DOHH2 (cell line): ENCODE measurements around the gene CNOT4.

Experiments
- H3F3A ChIP-seq: fragments of 200-600 bp; sonication (generic), shearing (Covaris generic); 2 replicates; pipeline ENCODE4 v1.6.0; 2016; ENCODE audit warnings: antibody characterized with exemption, mild to moderate bottlenecking; ENCODE audit not compliant: control insufficient read depth, insufficient read depth
- H3K27ac ChIP-seq: fragments of 200-600 bp; sonication (generic); 2 replicates; pipeline ENCODE4 v1.5.1; 2014; ENCODE audit warnings: low read depth, mild to moderate bottlenecking, low read length, moderate library complexity
- H3K27me3 ChIP-seq: fragments of 200-600 bp; sonication (generic); 2 replicates; pipeline ENCODE4 v1.6.1; 2014; ENCODE audit warnings: mild to moderate bottlenecking, low read length, mixed read lengths; ENCODE audit not compliant: control insufficient read depth
- H3K36me3 ChIP-seq: fragments of 200-600 bp; sonication (generic); 2 replicates; pipeline ENCODE4 v1.6.1; 2014; ENCODE audit warnings: mild to moderate bottlenecking, low read length, moderate library complexity, mixed read lengths; ENCODE audit not compliant: control insufficient read depth
- H3K4me1 ChIP-seq: fragments of 200-600 bp; sonication (generic); 2 replicates; pipeline ENCODE4 v1.6.1; 2014; ENCODE audit warnings: mild to moderate bottlenecking, low read length, mixed read lengths; ENCODE audit not compliant: control insufficient read depth
- H3K4me2 ChIP-seq: fragments of 200-600 bp; sonication (generic); 2 replicates; pipeline ENCODE4 v1.6.0; 2014; ENCODE audit warnings: mild to moderate bottlenecking, low read length, moderate library complexity
- H3K4me3 ChIP-seq: fragments of 200-600 bp; sonication (generic); 2 replicates; pipeline ENCODE4 v1.5.1; 2014; ENCODE audit warnings: mild to moderate bottlenecking, low read length, mixed read lengths
- H3K79me2 ChIP-seq: fragments of 200-600 bp; sonication (generic); 2 replicates; pipeline ENCODE4 v1.6.1; 2014; ENCODE audit warnings: mild to moderate bottlenecking, low read length, mixed read lengths; ENCODE audit not compliant: control insufficient read depth
- H3K9me2 ChIP-seq: fragments of 200-600 bp; sonication (generic); replicated peaks from 2 replicates; pipeline ENCODE4 v1.6.1; 2014; ENCODE audit warnings: mild to moderate bottlenecking, low read length, mixed read lengths; ENCODE audit not compliant: control insufficient read depth
- H3K9me3 ChIP-seq: fragments of 200-600 bp; sonication (generic); 2 replicates; pipeline ENCODE4 v1.6.1; 2014; ENCODE audit warnings: antibody characterized with exemption, low read length, mixed read lengths; ENCODE audit not compliant: control insufficient read depth, insufficient read depth
- H4K20me1 ChIP-seq: fragments of 200-600 bp; sonication (generic); 2 replicates; pipeline ENCODE4 v1.6.0; 2014; ENCODE audit warnings: low read depth, mild to moderate bottlenecking, antibody characterized with exemption, low read length, moderate library complexity; ENCODE audit not compliant: control insufficient read depth, insufficient read depth
- EZH2phosphoT487 ChIP-seq: fragments of 200-600 bp; sonication (generic); IDR thresholded peaks from 2 replicates; pipeline ENCODE4 v1.6.1; 2017; ENCODE audit warnings: borderline replicate concordance, mild to moderate bottlenecking, antibody characterized with exemption, low read length, moderate library complexity, mixed read lengths
- TF ChIP-seq, protein P1 (sequence below): fragments of 200-600 bp; sonication (generic); IDR thresholded peaks from one replicate; pipeline ENCODE4 v1.5.1; 2014; ENCODE audit warnings: antibody characterized with exemption, mild to moderate bottlenecking, low read depth, low read length; ENCODE audit not compliant: poor library complexity, severe bottlenecking

Gene CNOT4

DNA sequence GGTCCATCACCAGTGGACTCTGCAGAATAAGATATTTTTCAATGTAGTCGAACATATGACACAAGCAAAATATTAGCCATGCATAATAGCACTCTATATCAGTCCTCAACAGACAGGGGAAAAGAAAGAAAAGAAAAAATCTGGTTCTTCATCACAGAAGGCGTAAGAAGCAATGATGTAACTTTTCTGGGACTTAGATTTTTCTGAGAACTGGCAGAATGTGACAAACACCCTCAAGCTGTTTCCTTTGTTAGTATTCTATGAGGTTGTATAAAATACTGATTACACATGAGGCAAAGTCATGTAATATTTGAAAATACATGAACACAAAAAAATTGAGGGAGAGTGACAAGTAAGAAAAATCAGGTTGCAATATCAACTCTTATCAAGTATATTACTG, 84.9 kb downstream of the CNOT4 start:
- H3F3A ChIP-seq = no peaks in the 10 kb centered on the region
- H3K79me2 ChIP-seq = peaks cover 70% of the 10 kb centered on the region
- H3K9me3 ChIP-seq = no peaks in the 10 kb centered on the region
- no peaks in the 10 kb centered on the region for H3K27me3 ChIP-seq
- no peak for TF ChIP-seq EZH2phosphoT487
- TF ChIP-seq, protein P1, sequence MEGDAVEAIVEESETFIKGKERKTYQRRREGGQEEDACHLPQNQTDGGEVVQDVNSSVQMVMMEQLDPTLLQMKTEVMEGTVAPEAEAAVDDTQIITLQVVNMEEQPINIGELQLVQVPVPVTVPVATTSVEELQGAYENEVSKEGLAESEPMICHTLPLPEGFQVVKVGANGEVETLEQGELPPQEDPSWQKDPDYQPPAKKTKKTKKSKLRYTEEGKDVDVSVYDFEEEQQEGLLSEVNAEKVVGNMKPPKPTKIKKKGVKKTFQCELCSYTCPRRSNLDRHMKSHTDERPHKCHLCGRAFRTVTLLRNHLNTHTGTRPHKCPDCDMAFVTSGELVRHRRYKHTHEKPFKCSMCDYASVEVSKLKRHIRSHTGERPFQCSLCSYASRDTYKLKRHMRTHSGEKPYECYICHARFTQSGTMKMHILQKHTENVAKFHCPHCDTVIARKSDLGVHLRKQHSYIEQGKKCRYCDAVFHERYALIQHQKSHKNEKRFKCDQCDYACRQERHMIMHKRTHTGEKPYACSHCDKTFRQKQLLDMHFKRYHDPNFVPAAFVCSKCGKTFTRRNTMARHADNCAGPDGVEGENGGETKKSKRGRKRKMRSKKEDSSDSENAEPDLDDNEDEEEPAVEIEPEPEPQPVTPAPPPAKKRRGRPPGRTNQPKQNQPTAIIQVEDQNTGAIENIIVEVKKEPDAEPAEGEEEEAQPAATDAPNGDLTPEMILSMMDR = no peak
- H3K4me3 ChIP-seq = no peak overlapping the region
- 0 out of 2 replicates have a peak, but pooled peaks cover 5% of the 10 kb centered on the region for H4K20me1 ChIP-seq
- no peaks in the 10 kb centered on the region for H3K9me2 ChIP-seq
- H3K36me3 ChIP-seq = peaks cover 6% of the 10 kb centered on the region
- no peak overlapping the region for H3K4me2 ChIP-seq
- peaks cover 10% of the 10 kb centered on the region for H3K4me1 ChIP-seq
- no peak overlapping the region for H3K27ac ChIP-seq

DNA sequence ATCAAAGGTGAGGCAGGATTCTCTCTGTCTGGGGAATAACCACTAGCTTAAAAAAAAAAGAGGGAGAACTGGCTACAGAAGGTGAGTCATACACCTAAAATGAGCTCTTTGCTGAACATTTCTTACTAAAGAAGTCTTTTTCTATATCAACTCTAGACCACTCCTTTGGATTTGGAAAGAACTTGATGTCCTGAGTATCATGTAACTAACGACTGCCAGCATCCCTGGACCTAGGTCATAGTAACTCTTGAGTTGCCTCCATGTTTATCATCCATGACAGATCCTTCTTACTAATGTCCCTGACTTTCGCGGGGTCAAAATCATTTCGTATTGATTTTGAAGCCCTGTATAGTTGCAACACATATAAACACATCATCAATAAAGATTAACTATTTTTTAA, 89.1 kb downstream of the CNOT4 start:
- Histone ChIP-seq H4K20me1 (peaks cover 7% of the 10 kb centered on the region; the same call in 1 of the 2 replicates), H3K27ac (no peak overlapping the region), H3K4me2 (no peak overlapping the region), H3K9me3 (no peaks in the 10 kb centered on the region), H3K4me3 (no peak overlapping the region), H3K79me2 (peaks cover 33% of the 10 kb centered on the region), H3K36me3 (peaks cover 19% of the 10 kb centered on the region), H3F3A (no peaks in the 10 kb centered on the region; the same call in 1 of the 2 replicates), H3K27me3 (no peaks in the 10 kb centered on the region), H3K9me2 (no peaks in the 10 kb centered on the region), H3K4me1 (no peaks in the 10 kb centered on the region)
- TF ChIP-seq, protein P1 = no peak
- no peak for TF ChIP-seq EZH2phosphoT487

DNA sequence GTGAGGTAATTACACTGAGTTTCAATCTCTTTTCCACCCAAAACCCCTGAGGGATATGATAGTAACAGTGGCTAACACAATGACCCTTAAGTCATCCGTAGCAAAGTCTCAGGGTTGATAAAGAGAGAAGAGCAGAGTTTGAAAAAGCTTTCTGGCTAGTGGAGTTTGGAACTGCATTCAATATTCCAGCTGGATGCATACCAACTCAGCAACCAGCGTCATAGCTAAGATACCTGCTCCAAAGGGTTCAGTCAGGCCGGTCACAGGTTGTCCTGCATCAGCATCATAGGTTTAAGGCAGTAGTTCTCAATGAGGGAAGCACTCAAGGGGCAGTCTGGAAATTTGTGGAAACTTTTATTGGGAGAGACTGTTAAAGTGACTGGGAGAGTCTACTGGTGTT, 93.5 kb downstream of the CNOT4 start:
- H3K27ac ChIP-seq = no peak overlapping the region
- H3K4me2 ChIP-seq = no peak overlapping the region
- H3K36me3 ChIP-seq = peaks cover 34% of the 10 kb centered on the region
- H3K27me3 ChIP-seq = no peaks in the 10 kb centered on the region
- no peaks in the 10 kb centered on the region for H3K4me1 ChIP-seq
- H3K4me3 ChIP-seq = no peak overlapping the region
- no peaks in the 10 kb centered on the region; the same call in 1 of the 2 replicates for H3K79me2 ChIP-seq
- H3F3A ChIP-seq = peaks cover 3% of the 10 kb centered on the region; the same call in 1 of the 2 replicates
- H3K9me3 ChIP-seq = no peaks in the 10 kb centered on the region
- no peak for TF ChIP-seq EZH2phosphoT487
- TF ChIP-seq, protein P1 = no peak
- no peaks in the 10 kb centered on the region for H3K9me2 ChIP-seq
- peaks cover 9% of the 10 kb centered on the region; the same call in 1 of the 2 replicates for H4K20me1 ChIP-seq
